H1 (cell line): ENCODE measurements around the gene RRM2. TPM values are rescaled to one million over a fixed set of nuclear protein-coding genes. Genes with fewer than 3 reads are reported as not detected.

ENCODE experiments used
- CHD2 ChIP-seq: IDR thresholded peaks from 2 replicates; pipeline ENCODE4 v1.6.1; 2012; ENCODE audit warnings: low read length, improper control_type of control experiment
- CHD7 ChIP-seq: fragments of 300-600 bp; sonication (generic); IDR thresholded peaks from 2 replicates; pipeline ENCODE4 v1.7.1; 2012; ENCODE audit warnings: low read length, moderate library complexity, mild to moderate bottlenecking, inconsistent platforms; ENCODE audit not compliant: insufficient replicate concordance
- POLR2AphosphoS5 ChIP-seq: IDR thresholded peaks from 2 replicates; pipeline ENCODE4 v1.6.1; 2011; ENCODE audit warnings: low read depth, low read length
- SIN3A ChIP-seq, 2 experiments: IDR thresholded peaks in 1 of 2; conservative IDR thresholded peaks in 1 of 2; 2 replicates each; pipeline ENCODE4 v1.6.1; 2011 to 2012; ENCODE audit warnings: low read length in 2 of 2, improper control_type of control experiment in 1 of 2, low read depth in 1 of 2, mild to moderate bottlenecking in 1 of 2
- polyA plus RNA-seq, 7 experiments: library from polyadenylated mRNA; depleted of rRNA in 3 of 7; stranded (reverse) in 5 of 7; unstranded in 2 of 7; fragments of >200 nt in 5 of 7; fragments of 200-250 nt in 2 of 7; gene quantifications; 1 replicate in 5 of 7; 2 replicates in 1 of 7; 4 replicates in 1 of 7; pipeline versions ENCODE4 v1.2.1 to v1.2.3, GENCODE V29; 2011 to 2013; ENCODE audit warnings: missing spikeins in 2 of 7, mixed read lengths in 2 of 7
- total RNA-seq: library from RNA; stranded (reverse); fragmentation: NEBNext Ultra II Directional; extraction: Animal tissue kit (Norgen Biotek cat#: 25700); gene quantifications from 2 replicates; pipeline ENCODE4 v1.2.1, GENCODE V29; 2021

Gene RRM2
- total and polyA plus RNA-seq, 2 of the 8 experiments (the other 6 are each of a cell fraction or from before 2014, with no cell fraction given): 37.7 to 215 TPM

DNA sequence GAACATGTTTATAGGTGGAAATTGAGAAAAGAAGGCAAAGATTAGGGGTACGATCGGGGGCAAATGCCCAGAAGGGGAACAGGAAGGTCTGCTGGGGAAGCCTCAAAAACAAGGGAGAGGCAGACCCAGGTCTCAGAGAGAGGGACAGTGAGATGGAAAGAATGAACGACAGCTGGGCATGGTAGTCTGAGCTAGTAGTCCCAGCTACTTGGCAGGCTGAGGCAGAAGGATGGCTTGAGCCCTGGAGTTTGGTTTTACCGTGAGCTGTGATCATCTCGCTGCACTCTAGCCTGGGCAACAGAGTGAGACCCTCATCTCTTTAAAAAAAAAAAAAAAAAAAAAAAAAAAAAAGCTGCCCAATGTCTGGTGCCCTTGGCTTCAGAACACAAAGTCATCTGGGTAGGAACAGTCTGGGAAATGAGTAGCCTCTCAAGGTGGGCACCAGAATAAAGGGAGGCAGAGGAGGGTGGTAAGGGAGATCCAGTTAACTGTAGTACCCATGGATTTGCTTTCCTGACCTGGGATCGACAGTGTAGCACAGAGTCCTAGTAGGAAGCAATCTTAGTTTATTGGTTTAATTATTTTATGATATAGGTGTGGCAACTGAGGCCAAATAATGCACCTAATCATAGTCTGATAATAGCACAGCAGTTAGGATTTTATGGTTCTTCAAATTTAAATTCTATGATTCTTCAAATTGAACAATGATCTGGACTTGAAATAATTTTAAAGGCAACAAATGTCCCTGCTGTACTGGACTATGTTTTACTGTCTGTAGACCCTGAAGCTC, 3.5 kb downstream of the RRM2 start (continued):
- TF ChIP-seq CHD7 (no peak), CHD2 (no peak), SIN3A (conservative IDR thresholded peaks at IDR 0.05 in 1 of 2, IDR thresholded peaks at IDR 0.05 in 1 of 2; ENCODE audit: low read depth in 1 of 2, low read length in 2 of 2) (no peak), POLR2AphosphoS5 (peak; percentile 68; the same call in 1 of the 2 replicates)
